HG03095 (cell line): ENCODE data around the gene TRIM63.

Experiments used
- ATAC-seq: cut with Tn5 transposase; IDR thresholded peaks from one replicate; pipeline ENCODE4 v1.9.1; 2021; ENCODE audit warnings: moderate library complexity; ENCODE audit not compliant: unreplicated experiment

The TRIM63 gene

GRCh38 chr1:26089125-26089524 is 21.7 kb upstream of the TRIM63 start:
- ATAC-seq: no peak

- no peak for ATAC-seq
These were observed 17.4 kb upstream of the TRIM63 start for GRCh38 chr1:26084844-26085243.

GRCh38 chr1:26084091-26084561 is 16.7 kb upstream of the TRIM63 start:
- no peak for ATAC-seq

- ATAC-seq: no peak
These were observed 15.8 kb upstream of the TRIM63 start for GRCh38 chr1:26083208-26083607.

- no peak for ATAC-seq
These were observed 14.6 kb upstream of the TRIM63 start for GRCh38 chr1:26082020-26082350.

GRCh38 chr1:26081267-26082019 is 14.0 kb upstream of the TRIM63 start:
- no peak for ATAC-seq

GRCh38 chr1:26079960-26080814 is 12.8 kb upstream of the TRIM63 start:
- no peak for ATAC-seq

GRCh38 chr1:26079178-26079563 is 11.7 kb upstream of the TRIM63 start:
- ATAC-seq: no peak

GRCh38 chr1:26078286-26079177 is 11.1 kb upstream of the TRIM63 start:
- no peak for ATAC-seq

- ATAC-seq: no peak
These were observed 10.1 kb upstream of the TRIM63 start for GRCh38 chr1:26077524-26077923.

GRCh38 chr1:26075421-26076144 is 8.2 kb upstream of the TRIM63 start:
- no peak for ATAC-seq

- no peak for ATAC-seq
These were observed 4.9 kb upstream of the TRIM63 start for GRCh38 chr1:26072305-26072704.

- ATAC-seq: no peak
These were observed 3.5 kb upstream of the TRIM63 start for GRCh38 chr1:26070963-26071342.

- no peak for ATAC-seq
These were observed 3.0 kb upstream of the TRIM63 start for GRCh38 chr1:26070296-26070962.

GRCh38 chr1:26069941-26070295 is 2.5 kb upstream of the TRIM63 start:
- ATAC-seq: no peak

GRCh38 chr1:26066857-26067256 is 573 bp downstream of the TRIM63 start:
- ATAC-seq: no peak

GRCh38 chr1:26066160-26066559 is 1.3 kb downstream of the TRIM63 start:
- no peak for ATAC-seq

- no peak for ATAC-seq
These were observed 2.9 kb downstream of the TRIM63 start for GRCh38 chr1:26064553-26064952.

GRCh38 chr1:26060832-26061574 is 6.4 kb downstream of the TRIM63 start:
- no peak for ATAC-seq
